Stimulated activated CD8-positive, alpha-beta memory T cell treated with anti-CD3 and anti-CD28 coated beads, Interleukin-4, amount 100 ng/mL, for 1 hour (primary cell): ENCODE measurements around the gene NES.

Experiments used
- DNase-seq, 2 donors: peaks; one replicate each; pipeline ENCODE4 v3.0.0-alpha.2; 2020; ENCODE audit warnings: low read depth in 2 of 2, low spot score in 1 of 2

Gene NES

GRCh38 chr1:156705321-156705917, 28.2 kb upstream of the NES start, which contains the start of gene CRABP2:
TSS of gene CRABP2 (minus strand) at chr1:156705583. CDS start at chr1:156705446, 137 bp downstream.
- no peak for DNase-seq

- no peak for DNase-seq
Observed at GRCh38 chr1:156704930-156705320, 27.7 kb upstream of the NES start.

GRCh38 chr1:156704166-156704711, 27.0 kb upstream of the NES start:
- DNase-seq, result no peak

- no peak for DNase-seq
Observed at GRCh38 chr1:156703741-156704140, 26.5 kb upstream of the NES start.

GRCh38 chr1:156703336-156703735, 26.1 kb upstream of the NES start:
- DNase-seq, result no peak

GRCh38 chr1:156700736-156701531, 23.7 kb upstream of the NES start:
- no peak for DNase-seq

GRCh38 chr1:156698995-156699394, 21.8 kb upstream of the NES start:
- no peak for DNase-seq

GRCh38 chr1:156697481-156697880, 20.3 kb upstream of the NES start:
- DNase-seq, result no peak

GRCh38 chr1:156696755-156697154, 19.5 kb upstream of the NES start:
- no peak for DNase-seq

- DNase-seq, result no peak
Observed at GRCh38 chr1:156694690-156694962, 17.4 kb upstream of the NES start.

GRCh38 chr1:156693848-156694689, 16.9 kb upstream of the NES start:
- DNase-seq, result no peak

- DNase-seq, result no peak
Observed at GRCh38 chr1:156692925-156693847, 16.0 kb upstream of the NES start.

GRCh38 chr1:156692441-156692924, 15.3 kb upstream of the NES start:
- no peak for DNase-seq

GRCh38 chr1:156691665-156692440, 14.6 kb upstream of the NES start:
- DNase-seq, result no peak

GRCh38 chr1:156691191-156691590, 14.0 kb upstream of the NES start:
- DNase-seq, result no peak

- DNase-seq, result no peak
Observed at GRCh38 chr1:156690675-156691036, 13.4 kb upstream of the NES start.

- no peak for DNase-seq
Observed at GRCh38 chr1:156689953-156690674, 12.9 kb upstream of the NES start.

- peak; percentile 33 to 53 for DNase-seq
Observed at GRCh38 chr1:156689035-156689952, 12.1 kb upstream of the NES start.
